ENCODE data around the gene TEX2.

The TEX2 gene

DNA sequence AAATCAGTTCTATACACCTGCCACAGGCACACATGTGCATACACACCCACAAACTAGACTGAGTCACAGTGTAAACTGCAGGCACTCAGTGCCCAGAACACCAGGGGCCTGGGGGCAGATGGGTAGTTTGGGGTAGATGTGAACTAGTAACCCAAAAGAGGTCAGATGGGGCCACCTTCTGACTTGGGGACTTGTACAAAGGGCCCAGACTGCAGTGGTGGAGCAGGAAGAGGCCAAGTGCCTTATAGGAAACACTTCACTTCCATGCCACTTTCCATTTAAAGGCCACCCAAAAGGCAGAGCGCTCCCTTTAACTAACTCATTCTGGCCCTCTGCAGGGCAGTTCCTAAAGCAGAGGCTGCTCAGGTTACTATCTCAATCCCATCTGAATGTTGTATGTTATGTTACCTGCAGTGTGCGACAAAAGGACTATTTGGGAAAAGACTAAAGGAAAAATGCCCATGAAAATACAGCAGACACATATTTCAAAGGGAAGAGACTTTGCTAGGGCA lies 105.3 kb downstream of the TEX2 start:
- no peak for DNase-seq

DNA sequence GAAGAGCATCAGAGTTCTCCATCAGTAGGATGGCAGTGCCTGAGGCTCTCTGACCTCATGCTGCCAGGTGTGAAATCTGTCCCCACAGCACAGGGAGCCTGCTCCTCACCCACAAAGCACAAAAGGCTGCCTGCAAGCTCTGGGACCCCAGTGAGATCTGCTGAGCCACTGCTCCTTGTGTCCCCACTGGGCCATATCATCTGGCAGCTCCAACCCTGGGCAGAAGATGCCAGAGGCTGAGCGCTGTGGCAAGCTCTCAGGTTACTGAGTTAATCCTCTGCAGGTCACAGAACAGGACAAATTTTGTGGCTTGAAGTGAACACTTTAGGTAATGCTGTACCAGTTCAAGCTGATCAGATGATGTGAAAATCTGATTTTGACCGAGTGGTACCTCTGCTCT lies 106.4 kb downstream of the TEX2 start:
- DNase-seq: no peak

DNA sequence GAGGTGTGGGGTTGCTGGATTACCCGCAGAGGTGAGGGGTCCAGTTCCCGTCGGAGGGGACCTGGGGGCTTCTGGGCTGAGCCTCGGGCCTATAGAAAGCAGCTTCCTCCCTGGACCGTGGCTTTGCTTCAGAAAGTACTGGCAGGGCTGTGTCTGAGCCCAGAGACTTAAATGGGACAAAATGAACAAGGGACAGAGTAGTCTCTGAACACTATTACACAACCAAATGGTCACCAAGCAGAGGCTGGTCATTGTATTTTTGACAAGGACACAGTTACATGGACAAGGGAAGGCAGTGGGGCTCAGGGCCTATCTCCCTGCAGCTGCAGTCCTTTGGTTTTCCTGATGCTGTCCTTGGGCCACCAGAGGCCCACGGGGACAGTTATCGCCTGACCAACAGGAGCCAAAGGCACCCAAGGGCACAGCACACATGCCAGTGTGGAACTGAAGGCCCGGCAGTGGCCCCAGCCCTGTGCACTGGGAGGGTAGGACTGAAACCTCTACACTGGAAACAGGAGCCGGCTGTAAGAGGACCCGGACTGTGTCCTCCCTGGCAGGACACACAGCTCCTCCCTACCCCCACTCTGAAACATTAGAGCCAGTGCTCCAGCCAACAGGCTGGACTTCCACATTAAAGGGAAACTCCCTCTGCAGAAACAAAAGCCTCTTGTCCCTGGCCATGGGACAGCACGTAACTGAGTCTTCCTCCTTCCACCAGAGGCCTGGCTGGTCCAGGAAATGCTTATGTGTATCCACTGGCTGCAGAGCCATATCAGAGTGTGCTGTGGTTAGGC lies 107.1 kb downstream of the TEX2 start:
- no peak for DNase-seq

DNA sequence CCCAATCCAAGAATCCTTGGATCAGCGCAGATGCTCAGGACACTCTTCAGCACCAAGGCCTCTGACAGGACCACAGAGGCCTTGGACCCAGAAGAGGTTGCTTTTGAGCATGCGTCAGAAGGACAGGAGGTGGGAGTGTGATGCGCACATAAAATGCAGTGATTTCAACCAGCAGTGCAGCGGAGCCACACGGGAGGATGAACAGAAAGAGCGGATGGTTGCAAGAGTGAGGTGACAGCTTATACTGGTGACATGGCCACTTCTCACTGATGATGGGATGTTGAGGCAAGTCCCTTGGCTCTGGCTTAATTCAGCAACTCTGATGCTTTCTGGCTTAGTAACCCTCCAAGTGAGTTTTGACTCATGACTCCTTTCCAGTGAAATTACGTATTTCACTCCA lies 107.9 kb downstream of the TEX2 start:
- no peak for DNase-seq

DNA sequence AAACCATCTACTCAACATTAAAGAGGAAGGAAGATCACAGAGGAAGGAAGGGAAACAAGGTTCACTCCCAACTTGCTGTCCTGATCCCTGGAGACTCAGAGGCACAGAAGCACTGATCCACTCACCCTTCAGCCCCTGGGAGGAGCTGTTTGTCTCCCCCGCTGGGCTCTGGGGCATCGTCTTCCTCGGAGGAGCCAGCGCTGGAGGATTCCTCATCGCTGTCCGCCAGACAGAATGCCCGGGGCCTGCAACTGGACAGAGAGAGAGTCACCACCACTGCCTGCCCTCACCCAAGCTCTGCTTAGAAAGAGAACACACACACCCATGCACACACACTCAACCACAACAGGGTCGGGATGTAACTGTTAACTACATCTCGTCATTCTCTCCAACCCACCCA lies 108.3 kb downstream of the TEX2 start:
- no peak for DNase-seq

DNA sequence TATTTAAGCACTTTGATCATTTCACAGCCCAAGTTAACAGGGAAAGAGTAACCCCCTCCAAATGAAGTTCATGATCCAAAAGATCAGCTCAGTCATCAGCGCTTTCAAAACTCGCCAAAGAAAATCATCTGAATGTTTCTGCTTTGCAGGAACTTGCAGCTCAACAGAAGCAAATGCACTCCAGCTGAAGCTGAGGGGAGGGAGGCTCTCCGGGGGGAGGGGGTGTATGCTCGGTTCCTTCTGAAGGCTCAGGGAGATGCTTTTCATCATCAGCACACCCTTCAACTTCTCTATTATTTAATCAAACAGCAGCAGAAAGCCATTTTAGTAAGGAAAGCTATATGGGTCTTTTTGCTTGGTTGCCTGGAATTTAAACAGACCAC lies 108.8 kb downstream of the TEX2 start:
- no peak for DNase-seq

DNA sequence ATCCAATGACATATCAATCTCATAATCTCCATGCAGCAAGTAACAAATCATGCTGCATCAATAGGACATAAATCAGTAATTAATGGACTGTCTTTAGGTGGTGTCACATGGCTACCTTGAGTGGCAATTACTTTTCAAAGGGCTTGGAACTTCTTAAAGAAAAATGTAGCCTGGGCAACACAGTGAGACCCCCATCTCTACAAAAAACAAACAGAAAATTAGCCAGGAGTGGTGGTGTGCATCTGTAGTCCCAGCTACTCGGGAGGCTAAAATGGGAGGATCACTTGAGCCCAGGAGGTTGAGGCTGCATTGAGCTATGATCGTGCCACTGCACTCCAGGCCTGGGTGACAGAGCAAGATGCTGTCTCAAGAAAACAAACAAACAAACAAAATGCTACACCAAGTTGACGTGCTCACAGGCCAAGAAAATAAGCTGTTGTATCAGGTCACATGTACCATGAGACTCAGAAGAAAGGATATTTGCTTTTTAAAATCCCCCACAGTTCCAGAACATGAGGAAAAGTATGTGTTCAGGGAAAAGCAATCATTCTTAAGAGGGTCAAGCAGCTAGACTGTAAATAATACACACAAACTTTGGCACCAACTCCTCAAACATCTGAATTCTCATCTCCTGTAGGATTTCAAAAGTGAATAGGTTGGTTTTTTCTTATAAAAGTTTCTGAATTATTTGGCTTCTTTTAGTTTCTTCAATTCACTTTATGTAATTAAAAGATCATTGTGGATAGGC lies 109.3 kb downstream of the TEX2 start:
- DNase-seq: no peak

DNA sequence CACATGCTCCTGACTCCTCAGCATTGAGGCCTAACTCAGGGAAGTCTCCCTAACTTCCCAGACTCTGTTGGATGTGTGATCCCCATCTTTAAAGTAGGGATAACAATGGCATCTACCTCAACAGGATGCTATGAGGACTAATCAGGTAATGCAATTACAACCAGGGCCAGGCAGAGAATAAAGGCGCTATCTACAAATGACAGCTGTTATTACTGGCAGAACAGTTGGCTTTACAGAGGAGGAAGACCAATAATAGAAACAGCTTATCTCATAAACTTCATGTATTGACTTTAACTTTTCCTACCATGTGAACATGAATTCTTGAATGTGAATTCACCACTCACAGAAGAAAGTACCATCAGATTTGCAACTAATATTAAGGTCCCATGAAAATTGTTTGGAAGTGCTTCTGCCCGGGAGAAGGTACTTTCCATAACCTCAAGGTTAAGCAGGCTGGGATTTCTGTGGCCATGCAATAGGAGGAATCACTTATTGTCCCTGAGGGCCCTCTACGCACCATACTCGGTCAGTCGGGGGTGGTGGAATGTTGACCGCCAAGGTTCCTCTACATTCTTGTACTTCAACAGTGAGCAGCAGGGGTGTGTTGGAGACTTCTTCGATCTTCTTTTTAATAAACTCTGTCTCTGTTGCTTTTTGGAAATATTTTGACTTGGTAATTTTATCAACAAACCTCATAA lies 110.5 kb downstream of the TEX2 start:
- DNase-seq: no peak

DNA sequence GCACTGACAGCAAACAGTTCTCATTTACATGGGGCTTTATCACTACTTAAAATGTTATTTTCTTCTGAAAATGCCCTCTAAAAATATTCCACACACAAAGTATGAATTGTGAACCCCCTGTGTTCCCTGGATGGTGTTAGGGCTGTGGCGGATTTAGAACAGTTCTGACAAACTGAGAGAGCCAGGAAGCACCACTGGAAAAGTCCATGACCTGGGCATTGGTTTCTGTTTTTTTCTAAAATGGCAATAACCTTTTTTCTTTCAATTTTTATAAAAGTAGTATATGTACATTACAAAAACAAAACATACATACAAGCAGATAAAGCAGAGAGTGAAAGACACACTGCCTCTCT lies 112.1 kb downstream of the TEX2 start:
- no peak for DNase-seq

DNA sequence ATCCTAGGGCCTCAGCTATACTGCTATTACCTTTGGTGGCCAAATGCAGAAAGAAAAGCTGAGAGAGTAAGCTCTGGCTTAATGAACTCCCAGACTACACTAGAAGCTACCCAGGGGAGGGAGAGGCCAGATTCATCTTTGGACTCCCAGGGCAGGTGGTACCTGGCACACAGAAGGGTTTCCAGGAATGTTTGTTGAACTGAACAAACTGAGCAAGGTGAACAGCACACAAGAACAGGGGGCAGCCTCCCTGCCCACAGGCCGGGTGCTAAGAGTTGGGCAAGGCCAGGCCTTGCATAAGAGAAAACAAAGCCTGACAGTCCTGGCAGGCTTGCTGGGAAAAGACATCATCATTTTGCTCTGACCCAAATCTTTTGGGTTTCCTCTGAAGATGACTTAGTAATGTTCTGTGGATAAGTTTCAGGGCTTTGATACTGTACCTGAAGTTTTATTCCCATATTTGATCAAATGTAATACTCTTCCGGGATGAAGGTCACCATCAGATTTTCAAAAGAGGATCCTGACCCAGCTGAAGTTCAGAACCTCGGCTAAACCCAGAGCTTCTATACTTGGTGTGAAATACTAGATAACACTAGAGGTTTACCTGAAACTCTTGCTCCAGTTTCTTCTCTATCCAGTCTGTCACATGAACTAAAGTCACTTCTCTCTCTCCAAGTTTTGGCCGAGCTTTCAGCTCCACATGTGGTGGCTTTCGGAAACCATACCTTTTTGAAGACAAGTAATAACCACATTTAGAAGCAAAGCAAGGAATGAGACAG lies 112.6 kb downstream of the TEX2 start:
- no peak for DNase-seq

DNA sequence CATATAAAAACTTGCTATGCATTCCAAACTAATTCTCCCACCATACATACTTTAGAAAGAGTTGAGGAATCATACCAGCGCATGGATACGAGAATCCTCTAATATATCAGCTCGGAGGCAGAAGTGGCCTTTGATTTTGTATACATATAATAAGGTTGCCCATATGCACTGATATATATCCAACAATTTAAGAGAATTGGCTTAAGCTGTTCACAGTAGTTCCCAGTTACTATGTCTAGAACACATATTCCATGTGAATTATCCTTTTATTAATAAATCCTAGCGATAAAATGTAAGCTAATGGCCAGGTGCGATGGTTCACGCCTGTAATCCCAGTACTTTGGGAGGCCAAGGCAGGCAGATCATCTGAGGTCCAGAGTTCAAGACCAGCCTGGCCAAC lies 113.9 kb downstream of the TEX2 start:
- DNase-seq: no peak

DNA sequence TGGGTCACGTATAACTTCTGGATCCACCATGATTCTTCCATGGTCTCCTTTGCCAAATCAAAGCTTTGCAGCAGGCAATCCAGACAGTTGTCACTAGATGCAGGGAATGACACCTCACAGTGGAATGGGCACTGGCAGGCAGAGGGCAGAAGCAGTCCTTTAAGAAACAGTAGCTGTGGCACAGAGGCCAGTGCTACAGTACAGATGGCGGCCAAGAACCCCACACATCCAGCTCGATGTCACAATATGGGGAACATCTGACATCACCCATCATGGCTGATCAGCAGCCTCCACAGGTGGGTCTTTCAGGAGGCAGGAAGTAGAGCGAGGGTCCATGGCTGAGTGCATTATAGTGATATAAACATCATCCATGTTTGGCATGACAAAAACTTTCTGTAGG lies 114.4 kb downstream of the TEX2 start:
- DNase-seq: no peak

DNA sequence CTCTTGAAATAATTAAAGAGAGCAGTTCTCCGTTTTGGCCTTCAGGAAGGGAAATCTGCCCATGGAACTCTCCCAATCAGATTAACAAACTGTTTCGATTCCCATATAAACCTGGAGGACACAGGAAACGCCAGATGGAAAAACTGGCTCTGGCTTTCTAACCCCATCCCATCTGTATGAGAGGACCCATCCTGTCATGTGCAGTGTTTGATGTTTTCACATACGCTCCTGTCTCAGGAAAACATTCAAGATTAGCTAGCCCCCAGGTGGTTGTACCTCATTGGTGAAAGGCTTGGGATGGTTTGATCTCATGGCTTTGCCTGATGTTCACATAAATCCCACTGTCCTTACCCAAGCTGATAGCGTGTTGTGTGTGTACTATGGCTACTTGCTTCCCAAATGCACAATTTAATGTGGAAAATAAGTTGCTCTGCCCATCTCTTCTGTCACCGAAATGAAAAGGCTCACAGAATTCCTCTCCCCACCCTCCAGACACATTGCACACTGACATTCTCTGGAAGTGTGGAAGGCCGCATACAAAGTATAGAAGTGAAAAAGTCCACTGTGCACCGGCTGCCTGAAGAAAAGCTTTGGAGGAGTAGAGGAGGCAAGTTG lies 114.9 kb downstream of the TEX2 start:
- peak; percentile 34 for DNase-seq

DNA sequence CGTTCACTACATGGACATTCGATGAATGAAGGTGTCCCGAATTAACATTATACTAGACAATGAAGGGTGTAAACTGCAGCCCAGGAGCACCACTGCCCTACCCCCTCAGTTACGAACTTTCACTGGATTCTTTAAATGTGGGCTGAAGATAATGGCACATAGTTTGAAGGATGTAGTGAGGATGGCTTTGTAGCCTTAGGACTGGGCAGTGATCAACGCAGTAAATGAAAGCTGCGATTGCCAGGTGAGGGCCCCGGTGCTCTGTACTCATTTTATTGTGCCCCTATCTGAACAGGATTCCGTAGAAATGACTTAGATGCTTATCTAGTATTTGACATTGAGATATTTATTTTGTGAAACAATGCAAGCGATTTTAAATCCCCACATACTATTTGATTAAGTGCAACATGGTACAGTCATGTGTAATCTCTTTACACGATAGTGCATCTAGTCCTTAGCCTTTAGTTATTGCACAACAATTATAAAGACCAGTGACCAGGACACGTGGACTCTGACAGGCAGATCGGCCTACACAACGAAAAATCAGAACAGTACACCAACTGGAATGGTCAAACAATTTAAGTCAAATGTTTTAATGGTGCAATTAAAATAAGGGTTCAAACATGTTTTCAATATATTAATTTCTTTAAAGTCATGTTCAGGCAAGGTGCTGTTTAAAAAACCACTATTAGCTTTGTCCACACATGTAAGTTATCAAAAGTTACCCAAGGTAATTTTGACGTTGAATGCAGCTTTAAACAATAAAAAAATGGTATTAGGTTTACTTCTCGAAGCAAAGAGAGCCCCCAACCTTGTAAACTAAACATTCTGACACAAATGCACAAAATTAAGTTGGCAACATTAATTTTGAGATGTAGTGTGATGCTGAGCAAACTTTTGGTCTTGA lies 115.7 kb downstream of the TEX2 start:
- DNase-seq: no peak

DNA sequence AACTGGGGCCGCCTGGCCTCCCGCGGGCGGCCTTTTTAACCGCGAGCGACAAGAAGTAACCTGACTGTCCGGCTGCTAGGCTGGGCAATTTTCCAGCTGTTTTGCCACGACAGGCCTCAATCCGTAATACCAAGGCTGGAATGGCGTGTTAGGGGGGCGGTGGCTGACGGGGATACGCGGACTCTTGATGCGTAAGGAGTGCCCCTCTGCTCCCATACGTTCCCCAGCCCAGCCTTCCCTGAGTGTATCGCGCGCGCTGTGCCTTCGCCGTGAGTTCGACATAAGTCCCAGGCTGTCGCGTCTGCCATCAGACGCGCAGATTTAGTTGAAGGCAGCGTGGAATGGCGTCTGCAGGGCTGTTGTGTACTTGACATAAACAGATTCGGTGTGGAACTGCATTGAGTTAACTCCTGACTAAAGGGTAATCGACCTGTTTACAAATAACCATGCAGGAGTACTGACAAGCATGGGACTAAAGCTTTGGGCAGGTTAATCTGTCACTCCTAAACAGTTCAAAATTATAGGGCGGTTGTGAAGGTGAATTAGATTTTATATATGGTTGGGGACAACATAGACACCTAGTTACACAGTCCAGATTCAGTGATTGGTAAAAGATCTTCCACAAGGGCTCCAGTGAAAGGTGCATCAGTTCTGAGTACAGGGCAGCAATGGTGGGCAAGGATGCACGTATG lies 116.5 kb downstream of the TEX2 start:
- peak; percentile 71 for DNase-seq

DNA sequence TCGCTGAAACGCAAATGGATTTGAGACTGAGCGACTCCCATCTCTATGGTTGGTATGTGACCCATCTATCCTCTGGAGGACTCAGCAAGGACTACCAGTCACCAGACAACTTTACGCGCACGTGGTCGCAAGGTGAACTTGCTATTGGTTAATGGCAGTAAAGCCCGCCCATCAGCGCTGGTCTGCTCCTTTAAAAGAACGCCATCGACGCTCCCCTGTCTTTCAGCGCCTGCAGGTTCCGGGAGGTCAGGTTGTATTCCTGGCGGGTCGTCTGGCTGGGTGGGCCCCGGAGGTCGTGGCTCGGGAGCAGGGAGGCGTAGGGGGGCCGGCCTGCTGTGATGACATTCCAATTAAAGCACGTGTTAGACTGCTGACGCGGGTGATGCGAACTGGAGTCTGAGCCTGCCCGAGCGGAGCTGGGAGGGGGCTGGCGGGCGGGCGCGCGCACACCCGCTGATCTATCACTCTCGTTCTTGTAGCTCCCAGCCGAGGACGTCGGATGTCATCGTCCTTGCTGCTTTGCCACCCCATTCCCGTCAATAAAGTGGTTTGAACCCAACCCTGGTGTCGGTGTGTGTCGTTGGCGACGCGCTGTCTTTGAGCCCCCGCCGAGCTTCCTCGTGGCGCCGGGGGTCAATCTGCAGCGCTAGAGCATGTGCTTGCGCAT lies 117.2 kb downstream of the TEX2 start:
- DNase-seq: peak; percentile 100

DNA sequence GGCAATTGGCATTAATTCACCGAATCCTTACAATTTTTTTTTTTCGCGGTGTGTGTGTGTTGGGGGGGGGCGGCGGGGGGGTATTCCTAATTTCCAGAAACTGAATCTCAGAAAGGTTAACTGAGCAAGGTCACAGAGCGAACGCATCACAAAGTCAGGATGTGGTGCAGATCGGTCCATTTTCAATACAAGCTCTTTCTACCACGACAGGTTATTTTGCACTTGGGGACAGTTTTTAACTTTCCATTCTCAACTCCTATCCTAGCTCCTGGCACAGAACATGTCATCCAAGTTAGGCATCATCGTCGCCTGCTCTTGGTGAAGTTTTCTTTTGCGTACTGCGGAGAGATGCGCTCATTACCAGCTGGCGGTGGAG lies 117.7 kb downstream of the TEX2 start:
- DNase-seq: no peak

DNA sequence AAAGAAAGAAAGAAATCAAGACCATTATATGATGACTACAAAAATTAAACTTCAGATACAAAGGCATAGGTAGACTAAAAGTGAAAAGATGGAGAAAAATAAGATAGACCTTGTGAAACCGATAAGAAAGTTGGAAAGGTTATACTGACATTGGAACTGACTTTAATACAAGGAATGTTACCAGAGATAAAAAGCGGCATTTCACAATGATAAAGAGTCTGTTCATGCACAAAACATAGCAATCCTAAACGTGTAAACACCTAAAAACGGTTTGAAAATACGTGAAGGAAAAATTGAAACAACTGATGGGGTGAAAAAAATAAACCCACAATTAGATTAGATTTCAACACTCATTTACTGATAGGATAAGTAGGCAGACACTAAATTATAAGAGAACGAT lies 123.5 kb downstream of the TEX2 start:
- DNase-seq: no peak

DNA sequence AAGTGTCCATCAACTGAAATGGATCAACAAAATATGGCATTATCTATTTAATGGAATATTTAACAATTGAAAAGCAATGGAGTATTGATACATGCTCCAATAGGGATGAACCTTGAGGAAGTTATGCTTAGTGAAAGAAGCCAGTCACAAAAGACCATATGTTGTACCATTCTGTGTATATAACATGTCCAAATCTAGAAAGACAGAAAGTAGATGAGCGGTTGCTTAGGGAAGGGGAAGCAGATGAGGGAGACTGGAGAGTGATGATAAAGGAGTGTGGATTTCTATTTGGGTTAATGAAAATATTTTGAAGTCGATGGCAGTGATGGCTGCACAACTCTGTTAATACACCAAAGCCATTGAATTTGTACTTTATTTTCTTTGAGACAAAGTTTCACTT lies 124.6 kb downstream of the TEX2 start:
- DNase-seq: no peak

DNA sequence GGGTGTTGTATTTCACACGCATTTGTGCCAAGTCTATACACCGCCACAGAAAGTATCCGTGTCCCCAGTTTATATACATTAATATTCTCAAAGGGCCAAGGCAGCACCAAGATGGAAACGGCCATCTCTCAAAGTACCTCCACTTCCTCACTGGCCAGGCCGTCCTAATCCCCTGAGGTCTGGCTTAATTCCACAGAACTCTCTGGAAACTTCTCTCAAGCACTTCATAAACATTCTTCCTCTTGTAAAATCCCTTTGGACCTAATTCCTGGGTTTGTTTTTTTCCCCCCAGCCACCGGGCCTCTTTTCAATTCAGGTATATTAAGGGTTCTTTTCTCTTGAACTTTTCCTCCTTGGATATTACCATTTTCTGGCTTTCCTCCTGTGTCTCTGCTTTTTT lies 128.1 kb downstream of the TEX2 start:
- DNase-seq: no peak

All from fibroblast of upper back skin (primary cell).